SW 1271 (cell line): Measurements from ENCODE around the gene UNC93B1.
A peak's percentile ranks its signal among the peaks of the same experiment; 100 is the strongest.

Experiments used
- DNase-seq, 2 experiments: peaks; one replicate each; lab custom pipeline; 2025; lab: John Stamatoyannopoulos, UW

Gene UNC93B1

GRCh38 chr11:68003846-68004550 lies at the start of gene UNC93B1:
Gene UNC93B1, minus strand, starts transcription at chr11:68004097. Its CDS starts 54 bp downstream, at chr11:68004043.
- peak; percentile 73 to 82 for DNase-seq

GRCh38 chr11:68053117-68053516 lies 49.2 kb upstream of the UNC93B1 start:
- no peak for DNase-seq

GRCh38 chr11:68052137-68052873 lies 48.4 kb upstream of the UNC93B1 start:
- no peak for DNase-seq

GRCh38 chr11:68051191-68052136 lies 47.6 kb upstream of the UNC93B1 start:
- no peak for DNase-seq

- no peak for DNase-seq
Measured at GRCh38 chr11:68050371-68050841, 46.5 kb upstream of the UNC93B1 start.

- DNase-seq, result no peak
Measured at GRCh38 chr11:68049509-68050370, 45.8 kb upstream of the UNC93B1 start.

- no peak for DNase-seq
Measured at GRCh38 chr11:68048681-68049508, 45.0 kb upstream of the UNC93B1 start.

- no peak for DNase-seq
Measured at GRCh38 chr11:68047437-68048290, 43.8 kb upstream of the UNC93B1 start.

GRCh38 chr11:68044898-68045351 lies 41.0 kb upstream of the UNC93B1 start:
- DNase-seq, result no peak

- DNase-seq, result no peak
Measured at GRCh38 chr11:68044145-68044813, 40.4 kb upstream of the UNC93B1 start.

- DNase-seq, result no peak
Measured at GRCh38 chr11:68043349-68044144, 39.6 kb upstream of the UNC93B1 start.

GRCh38 chr11:68043029-68043348 lies 39.1 kb upstream of the UNC93B1 start:
- DNase-seq, result no peak

GRCh38 chr11:68042219-68043028 lies 38.5 kb upstream of the UNC93B1 start:
- no peak for DNase-seq

GRCh38 chr11:68041617-68042218 lies 37.8 kb upstream of the UNC93B1 start:
- DNase-seq, result no peak

GRCh38 chr11:68040957-68041591 lies 37.2 kb upstream of the UNC93B1 start:
- no peak for DNase-seq
